Stimulated activated CD8-positive, alpha-beta memory T cell treated with anti-CD3 and anti-CD28 coated beads, Interleukin-12 subunit alpha, Interleukin-12 subunit beta, amount 100 ng/mL, for 4 hours (primary cell): ENCODE measurements around the gene RIPPLY3.
"Not testable (repeated sequence)": the region's sequence is repeated elsewhere in the genome, so short reads cannot be mapped to it uniquely, and the experiment has no call there.

Source experiments
- DNase-seq: peaks from one replicate; pipeline ENCODE4 v3.0.0-alpha.2; 2020; ENCODE audit warnings: low read depth

The RIPPLY3 gene

DNA sequence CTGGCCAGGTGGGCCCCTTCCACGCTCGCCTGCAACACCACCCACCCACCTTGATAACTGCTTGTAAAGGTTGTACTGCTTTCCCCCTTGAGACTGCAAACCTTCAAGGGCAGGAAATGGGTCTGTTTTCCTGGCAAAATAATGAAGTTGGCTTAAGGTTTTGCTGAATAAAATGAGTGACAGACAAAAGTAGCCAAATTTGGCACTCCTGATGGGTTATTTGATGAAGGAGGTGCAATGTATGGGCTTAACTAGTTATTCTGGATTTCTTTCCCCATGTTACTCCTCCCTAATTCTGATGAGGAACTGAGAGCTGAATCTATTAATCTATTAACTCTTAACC lies 25.5 kb upstream of the RIPPLY3 start:
- DNase-seq: no peak

DNA sequence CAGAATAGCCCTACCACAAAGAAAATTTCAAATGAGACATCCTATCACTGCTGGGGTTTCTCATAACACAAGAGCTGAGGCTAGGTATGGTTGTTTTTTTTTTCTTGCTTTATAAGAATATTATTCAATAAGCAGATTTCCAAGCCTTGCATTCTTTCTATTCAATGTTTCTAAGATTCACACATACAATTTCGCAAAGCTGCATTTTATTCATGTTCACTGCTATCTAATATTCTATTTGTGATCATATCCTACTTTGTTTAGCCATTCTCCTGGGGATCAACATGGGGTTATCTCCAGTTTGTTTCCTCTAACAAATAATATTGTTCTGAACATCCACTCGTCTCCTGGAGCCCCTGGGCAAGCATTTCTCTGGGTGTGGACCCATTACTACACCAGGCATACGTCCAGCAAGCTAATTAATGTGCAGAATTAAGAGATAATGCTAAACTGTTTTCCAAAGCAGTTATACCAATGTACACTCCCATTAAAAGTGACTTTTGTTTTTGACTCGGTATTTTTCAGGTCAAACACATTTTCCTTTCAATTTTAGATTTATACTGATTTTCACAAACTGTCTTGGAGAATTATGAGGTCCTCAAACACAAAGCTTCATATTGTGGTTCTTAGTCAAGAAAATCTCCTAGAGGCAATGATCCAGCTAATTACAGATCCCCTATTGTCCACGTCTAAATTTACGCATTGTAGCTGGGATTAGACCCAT lies 24.4 kb upstream of the RIPPLY3 start:
- no peak for DNase-seq

DNA sequence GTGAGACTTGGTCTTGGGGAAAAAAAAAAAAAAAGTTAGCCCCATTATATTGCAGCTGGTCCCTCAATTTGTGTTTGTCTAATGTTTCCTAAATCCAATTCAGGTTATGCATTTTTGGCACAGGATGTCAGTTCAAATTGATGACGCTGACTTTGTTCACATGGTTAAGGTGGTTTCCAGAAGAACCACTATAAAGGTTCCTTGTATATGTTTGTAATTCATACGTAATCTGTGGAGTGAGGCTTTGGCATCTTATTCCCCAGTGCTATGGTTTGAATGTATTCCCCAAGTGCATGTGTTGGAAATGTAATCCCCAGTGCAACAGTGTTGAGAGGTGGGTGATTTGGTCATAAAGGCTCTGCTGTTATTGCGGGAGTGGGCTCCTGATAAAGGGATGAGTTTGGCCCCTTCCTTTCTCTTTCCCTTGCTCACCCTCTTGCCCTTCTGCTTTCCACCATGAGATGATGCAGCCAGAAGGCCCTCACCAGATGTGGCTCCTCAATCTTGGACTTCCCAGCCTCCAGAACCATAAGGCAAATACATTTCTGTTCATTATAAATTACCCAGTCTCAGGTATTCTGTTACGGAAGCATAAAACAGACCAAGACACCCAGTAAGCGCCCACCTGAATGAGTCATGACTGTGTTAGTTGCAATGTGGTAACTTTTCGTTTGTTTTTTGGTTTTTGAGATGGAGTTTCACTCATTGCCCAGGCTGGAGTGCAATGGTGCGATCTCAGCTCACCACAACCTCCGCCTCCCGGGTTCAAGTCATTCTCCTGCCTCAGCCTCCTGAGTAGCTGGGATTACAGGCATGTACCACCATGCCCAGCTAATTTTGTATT lies 20.5 kb upstream of the RIPPLY3 start:
- no peak for DNase-seq

DNA sequence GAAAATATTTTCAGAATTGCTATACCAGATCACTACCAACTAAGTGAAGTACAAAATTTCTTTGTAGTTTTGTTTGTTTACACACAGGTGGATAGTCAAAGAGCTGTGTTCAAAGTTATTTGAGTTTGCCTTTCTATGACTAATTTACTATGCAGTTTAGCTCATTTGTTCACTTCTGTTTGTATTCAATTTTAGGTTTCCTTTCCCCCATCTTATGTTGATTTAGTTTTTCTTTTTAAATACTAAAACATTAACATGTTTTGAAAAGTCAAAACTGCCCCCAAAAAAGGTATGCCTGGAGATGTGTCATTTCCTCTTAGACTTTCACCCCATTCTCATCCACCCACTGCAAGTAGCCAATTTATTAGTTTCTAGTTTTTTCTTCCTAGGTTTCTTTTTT lies 18.7 kb upstream of the RIPPLY3 start:
- DNase-seq: no peak

DNA sequence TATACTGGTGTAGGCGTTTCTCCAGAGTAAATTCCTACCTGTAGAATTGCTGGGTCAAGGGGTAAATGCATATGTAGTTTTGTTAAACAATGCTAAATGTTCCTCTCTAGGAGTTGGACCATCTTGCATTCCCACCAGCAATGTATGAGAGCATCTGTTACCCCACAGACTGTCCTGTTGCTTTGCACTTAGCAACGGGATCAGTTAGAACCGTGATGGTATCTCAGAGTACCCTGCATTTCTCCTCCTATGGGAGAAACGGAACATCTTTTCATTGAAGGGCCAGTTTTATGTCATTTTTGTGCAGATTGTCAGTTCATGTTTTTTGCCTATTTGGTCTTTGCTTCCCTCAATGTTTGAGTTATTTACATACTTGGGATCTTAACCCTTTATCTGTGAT lies 18.0 kb upstream of the RIPPLY3 start:
- DNase-seq: no peak

DNA sequence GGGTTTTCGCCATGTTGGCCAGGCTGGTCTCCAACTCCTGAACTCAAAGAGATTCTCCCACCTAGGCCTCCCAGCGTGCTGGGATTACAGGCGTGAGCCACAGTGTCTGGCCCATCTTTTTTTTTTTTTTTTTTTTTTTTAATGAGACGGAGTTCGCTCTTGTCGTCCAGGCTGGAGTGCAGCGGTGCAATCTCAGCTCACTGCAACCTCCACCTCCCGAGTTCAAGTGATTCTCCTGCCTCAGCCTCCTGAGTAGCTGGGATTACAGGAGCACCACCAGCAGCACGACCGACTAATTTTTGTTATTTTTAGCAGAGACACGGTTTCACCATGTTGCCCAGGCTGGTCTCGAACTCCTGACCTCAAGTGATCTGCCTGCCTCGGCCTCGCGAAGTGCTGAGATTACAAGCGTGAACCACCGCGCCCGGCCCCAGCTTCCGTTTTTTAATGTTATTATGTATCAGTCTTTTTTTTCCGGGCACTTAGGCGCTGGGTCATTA lies 17.3 kb upstream of the RIPPLY3 start:
- not testable (repeated sequence) for DNase-seq

DNA sequence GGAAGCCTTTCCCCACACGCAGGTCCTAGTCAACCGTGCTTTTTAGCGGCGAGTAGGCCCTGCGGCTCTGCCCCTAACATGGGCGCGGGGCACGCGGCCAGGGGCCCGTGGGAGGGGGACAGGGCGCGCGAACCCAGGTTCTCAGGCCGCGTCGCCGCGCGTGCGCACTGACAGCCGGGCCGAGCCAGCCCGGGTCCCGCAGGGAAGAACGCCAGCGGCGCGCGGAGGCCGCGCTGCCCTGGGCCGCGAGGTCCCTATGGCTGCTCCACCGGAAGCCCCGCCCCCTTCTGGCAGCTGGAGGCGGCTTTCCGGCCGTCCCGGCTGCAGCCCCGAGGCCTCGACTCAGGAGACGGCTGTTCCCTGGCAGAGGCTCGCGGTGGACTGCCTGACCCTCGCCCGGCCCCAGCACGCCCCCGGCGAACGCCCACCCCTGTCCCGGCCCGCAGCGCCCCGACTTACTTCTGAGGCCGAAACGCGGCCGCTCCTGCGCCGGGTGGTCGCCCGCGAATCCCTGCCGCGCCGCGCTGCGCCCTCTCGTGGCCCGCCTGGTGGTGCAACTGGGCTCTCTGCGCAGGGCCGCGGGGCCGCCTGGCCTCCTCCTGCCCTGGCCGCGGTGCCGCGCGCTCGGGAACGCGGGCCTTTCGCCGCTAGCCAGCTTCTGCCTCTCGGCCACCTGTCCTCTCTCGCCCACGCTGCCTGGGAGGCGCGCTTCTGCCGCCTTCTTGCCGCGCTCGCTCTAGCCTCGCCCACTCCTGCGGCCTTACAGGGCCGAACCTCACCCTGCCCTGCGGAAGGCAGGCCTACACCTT lies 16.6 kb upstream of the RIPPLY3 start:
- DNase-seq: peak; percentile 82

GRCh38 chr21:36990508-36991205 lies 15.8 kb upstream of the RIPPLY3 start:
- DNase-seq: no peak

DNA sequence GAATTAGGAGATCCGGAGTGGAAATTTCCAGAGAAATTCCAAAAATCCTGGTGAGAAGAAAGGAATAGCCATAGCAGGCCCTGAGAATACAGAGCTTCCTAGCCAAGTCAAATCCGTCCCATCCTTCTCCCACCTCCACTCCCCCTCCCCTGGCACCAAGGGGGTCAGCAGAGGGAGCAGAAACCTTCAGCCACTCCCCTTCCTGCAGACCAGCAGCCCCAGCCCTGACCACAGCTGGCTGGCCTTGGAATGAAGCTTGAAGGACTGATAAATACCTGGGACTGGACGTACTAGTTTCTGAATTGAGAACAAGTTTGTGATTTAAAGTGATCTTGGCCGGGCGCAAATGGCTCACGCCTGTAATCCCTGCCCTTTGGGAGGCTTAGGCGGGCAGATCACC lies 13.8 kb upstream of the RIPPLY3 start:
- DNase-seq: no peak

- DNase-seq: no peak
Observed at GRCh38 chr21:36994501-36995158, 11.9 kb upstream of the RIPPLY3 start.

DNA sequence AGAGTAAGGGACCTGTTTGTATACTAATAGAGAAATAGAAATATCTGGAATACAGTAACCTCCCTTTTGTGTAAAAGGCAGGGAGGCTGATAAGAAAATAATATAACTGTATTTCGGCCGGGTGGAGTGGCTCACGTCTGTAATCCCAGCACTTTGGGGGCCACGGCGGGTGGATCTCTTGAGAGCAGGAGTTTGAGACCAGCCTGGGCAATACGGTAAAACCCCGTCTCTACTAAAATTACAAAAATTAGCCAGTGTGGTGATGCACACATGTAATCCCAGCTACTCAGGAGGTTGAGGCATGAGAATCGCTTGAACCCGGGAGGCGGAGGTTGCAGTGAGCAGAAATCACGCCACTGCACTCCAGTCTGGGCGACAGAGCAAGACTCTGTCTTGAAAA lies 11.2 kb upstream of the RIPPLY3 start:
- not testable (repeated sequence) for DNase-seq

GRCh38 chr21:36999131-36999898 lies 7.2 kb upstream of the RIPPLY3 start:
- no peak for DNase-seq

GRCh38 chr21:37000381-37000780 lies 6.1 kb upstream of the RIPPLY3 start:
- DNase-seq: no peak

- DNase-seq: no peak
Observed at GRCh38 chr21:37001441-37001840, 5.1 kb upstream of the RIPPLY3 start.

DNA sequence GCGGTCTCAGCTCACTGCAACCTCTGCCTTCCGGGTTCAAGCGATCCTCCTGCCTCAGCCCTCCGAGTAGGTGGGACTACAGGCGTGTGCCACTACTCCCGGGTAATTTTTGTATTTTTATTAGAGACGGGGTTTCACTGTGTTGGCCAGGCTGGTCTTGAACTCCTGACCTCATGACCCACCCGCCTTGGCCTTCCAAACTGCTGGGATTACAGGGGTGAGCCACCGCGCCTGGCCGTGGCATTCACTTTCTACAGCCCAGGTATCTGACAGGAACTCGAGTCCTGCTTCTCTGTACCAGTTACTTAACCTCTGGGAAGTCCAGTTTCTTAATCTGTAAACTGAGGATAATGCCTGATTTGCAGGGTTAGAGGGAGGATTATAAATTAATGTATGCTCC lies 3.7 kb upstream of the RIPPLY3 start:
- not testable (repeated sequence) for DNase-seq

GRCh38 chr21:37003917-37004316 lies 2.6 kb upstream of the RIPPLY3 start:
- not testable (repeated sequence) for DNase-seq

GRCh38 chr21:37005548-37006485 lies 685 bp upstream of the RIPPLY3 start:
- no peak for DNase-seq

DNA sequence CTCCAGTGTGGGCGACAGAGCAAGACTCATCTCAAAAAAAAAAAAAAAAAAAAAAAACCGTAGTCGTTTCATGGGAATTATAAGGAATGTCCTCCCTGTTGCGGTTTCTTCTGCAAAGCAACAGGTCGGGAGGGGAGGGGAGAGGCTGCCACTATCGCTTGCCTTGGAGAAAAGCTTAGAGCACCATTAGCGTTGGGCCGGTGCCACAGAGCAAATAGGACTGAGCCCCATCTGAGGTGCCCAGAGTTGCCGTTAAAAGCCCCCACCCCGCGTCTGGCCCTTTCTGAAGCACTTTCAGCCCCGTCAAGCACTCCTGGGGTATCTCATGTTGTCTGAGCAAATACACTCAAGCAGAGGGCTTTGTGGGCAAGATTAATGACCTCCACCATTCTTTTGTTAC lies 2.2 kb downstream of the RIPPLY3 start:
- no peak for DNase-seq

GRCh38 chr21:37009740-37010341 lies 3.3 kb downstream of the RIPPLY3 start:
- peak; percentile 56 for DNase-seq
